ENCODE data around the gene HDLBP.

Gene HDLBP

GRCh38 chr2:241249654-241250053, 65.8 kb downstream of the HDLBP start:
- DNase-seq (ENCODE audit: low spot score), result no peak

DNA sequence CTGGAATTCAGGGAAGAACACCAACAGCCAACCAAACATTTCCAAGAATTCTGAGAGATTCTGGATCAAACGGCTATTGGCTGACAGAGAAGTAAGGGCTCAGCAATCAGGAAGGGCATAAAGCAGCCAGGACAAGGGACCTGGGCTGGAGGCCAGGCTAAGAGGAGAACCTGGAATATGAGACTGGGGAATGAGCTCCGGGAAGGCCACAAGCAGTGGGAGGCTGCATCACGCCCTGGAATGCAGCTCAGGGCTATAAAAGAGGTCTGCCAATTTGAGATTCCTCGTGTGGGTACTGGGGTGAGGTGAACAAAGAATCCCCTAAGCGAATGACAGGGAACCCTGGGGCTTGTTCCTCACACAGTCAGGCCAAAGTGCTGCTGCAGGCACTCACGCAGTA, 66.6 kb downstream of the HDLBP start:
- no peak for DNase-seq (ENCODE audit: low spot score)

GRCh38 chr2:241248289-241248688, 67.2 kb downstream of the HDLBP start:
- DNase-seq (ENCODE audit: low spot score), result no peak

DNA sequence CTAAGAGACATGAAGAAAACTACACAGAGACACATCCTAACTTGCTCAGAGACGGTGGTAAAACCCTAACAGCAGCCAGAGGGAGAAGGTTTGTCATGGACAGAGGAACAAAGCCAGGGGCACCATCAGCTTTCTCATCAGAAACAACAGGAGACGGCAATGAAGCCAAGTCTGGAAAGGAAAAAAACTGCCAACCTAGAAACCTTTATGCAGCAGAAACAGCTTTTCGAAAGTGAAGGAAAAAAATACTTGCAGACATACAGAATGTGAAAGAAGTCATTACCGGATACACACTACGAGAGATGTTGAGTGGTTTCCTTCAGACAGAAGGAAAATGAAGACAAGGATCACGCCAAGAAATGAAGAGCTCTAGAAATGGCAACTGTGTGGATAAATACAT, 71.1 kb downstream of the HDLBP start:
- no peak for DNase-seq (ENCODE audit: low spot score)

DNA sequence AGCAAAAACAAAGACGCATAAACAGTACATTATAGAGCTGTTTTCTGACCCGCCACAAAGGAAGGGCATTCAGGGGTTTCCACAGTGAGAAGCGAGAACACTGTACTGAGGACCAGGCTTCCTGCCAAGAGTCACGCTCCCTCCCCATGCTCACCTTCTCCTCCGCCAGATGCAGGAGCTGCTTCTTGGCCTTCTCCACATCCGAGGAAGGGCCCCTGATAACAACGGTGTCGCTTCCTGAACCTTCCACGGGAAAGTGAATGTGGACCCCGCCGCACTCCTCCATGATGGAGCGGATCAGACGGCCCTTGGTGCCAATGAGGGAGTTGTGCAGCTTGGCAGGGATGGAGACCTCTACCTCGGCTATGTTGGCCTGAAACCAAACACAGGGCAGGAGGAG, 73.2 kb downstream of the HDLBP start:
- no peak for DNase-seq (ENCODE audit: low spot score)

DNA sequence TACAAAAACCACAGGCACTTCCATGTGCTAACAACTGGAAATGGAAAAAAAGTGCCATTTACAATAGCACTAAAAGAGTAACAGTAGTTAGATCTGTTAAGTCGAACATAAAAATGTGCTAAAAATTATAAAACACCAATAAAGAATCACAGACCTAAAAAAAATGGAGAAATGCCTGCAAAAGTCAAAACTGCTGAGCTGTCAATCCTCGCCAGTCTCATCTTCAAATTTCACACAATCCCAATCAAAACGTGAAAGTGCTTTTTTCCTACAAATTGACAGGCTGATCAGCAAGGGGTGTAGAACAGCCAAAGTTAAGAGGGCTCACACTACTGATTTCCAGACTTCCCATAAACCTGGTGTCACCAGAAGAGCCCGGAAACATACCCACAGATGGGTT, 73.8 kb downstream of the HDLBP start:
- no peak for DNase-seq (ENCODE audit: low spot score)

- no peak for DNase-seq (ENCODE audit: low spot score)
These were observed 75.0 kb downstream of the HDLBP start for GRCh38 chr2:241240320-241241004.

GRCh38 chr2:241239552-241240202, 75.8 kb downstream of the HDLBP start:
- DNase-seq (ENCODE audit: low spot score), result no peak

- DNase-seq (ENCODE audit: low spot score), result no peak
These were observed 76.7 kb downstream of the HDLBP start for GRCh38 chr2:241238693-241239198.

- DNase-seq (ENCODE audit: low spot score), result no peak
These were observed 77.5 kb downstream of the HDLBP start for GRCh38 chr2:241237949-241238371.

DNA sequence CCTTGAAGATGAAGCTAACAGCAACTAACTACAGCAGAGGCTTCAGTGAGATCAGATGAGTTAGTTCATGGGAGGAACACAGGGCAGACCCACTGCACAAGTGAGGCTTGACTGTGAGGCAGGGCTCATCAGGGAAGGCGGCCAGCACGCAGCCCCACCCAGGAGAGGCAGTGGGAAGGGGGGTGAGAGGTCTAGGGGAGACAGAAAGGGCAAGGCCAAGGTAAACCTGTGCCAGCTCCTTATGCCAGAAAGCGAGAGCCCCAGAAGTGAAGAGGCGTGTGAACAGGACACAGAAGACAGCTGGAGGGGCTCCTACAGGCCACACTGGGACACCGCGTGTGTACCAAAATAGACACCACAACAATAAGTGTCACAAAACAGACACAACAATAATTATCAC, 78.4 kb downstream of the HDLBP start:
- DNase-seq (ENCODE audit: low spot score), result no peak

DNA sequence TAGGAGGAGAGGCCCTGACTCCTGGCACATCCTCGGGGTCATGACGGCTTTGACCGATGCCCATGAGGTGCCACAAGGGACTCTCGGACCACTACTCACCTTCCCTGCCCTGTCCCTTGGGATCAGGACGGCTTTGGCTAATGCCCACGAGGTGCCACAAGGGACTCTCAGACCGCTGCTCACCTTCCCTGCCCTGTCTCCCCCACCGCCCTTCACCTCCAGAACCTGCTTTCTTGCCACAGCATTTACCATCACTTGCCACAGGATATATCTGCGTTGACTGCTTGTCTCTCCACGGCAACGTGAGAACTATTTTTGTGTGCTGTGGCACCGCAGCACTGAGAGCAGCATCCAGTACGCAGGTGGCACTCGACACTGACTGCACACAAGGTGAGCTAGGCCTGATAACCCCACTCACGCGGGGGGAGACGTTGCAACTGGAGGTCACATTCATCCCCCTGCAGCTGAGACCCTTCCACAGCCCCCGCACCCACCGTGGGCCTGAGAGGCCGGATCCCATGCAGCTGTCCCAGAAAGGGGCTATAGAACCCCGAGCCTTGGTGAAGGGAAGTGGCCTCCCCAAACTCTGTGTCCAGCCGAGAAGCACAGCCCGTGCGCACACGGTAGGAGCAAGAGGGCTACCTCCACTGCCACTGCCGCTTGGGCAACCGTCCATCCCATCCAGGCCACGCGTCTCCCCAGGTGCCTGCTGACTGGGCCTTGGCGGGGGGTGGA, 79.4 kb downstream of the HDLBP start:
- no peak for DNase-seq (ENCODE audit: low spot score)

DNA sequence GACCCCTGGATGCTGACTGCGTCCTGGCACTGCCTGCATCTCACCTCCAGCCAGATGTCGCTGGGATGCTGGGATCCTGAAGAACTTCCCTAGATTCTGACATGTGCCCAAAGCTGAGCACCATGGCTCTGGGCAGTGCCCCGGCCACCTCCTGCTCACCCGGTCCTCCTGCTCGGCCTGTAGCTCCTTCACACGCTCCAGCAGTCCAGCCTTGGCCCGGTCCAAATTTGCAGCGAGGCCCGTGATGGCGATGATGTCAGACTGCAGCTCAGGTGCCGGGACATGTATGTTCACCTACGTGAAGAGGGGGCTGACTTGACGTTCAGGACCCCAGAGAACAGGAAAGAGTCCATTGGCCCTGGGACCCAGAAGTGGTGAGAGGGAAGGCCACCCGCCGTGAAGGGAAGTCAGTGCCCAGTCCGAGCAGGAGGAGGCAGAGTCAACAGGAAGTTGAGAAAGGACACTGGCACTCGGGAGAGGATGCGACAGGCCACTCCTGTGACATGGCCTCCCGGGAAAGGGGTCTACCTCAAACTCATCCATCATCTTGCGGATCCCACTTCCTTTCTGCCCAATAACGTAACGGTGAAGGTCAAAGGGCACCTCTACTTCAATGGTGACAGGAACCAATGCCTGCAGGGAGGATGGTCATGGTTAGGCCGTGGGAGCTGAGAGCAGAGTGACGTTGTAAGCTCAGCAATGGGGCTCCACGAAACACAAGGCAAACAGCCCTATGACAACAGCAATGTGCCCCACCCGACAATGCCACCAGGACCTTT, 80.3 kb downstream of the HDLBP start:
- DNase-seq (ENCODE audit: low spot score), result no peak

DNA sequence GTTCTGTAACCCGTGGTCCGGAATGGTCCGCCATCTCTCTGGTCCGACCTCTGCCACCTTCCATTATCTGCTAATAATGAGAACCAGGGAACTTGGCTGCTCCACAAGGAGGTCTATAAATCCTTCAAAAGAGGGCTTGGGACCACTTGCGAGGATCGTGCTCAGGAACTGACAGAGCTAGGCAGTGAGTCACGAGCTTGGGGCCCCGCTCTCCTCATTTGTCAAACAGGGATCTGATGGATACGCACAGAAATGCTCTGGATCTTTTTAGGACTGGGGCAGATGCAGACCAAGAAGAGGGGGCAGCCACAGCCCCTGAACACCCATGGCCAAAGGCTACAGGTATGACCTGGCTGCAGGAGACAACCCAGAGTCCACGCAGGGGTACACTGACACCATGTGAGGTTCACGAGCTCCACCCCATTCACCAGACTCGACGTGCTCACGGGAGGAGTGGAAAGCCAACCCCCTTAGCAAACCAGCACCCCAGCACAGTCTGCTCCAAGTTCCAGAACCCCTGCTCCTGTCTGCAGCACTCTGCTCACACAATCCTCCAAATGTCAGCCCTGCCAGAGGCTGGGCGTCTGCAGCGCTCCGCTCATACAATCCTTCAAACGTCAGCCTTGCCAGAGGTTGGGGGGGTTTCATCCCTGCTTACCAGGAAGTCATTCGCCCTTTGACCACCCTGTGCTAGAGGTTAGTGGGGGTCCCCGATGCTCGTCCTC, 81.2 kb downstream of the HDLBP start:
- DNase-seq (ENCODE audit: low spot score), result no peak

- no peak for DNase-seq (ENCODE audit: low spot score)
These were observed 82.5 kb downstream of the HDLBP start for GRCh38 chr2:241232736-241233575.

GRCh38 chr2:241230435-241230834, 85.0 kb downstream of the HDLBP start:
- DNase-seq (ENCODE audit: low spot score), result no peak

- no peak for DNase-seq (ENCODE audit: low spot score)
These were observed 85.7 kb downstream of the HDLBP start for GRCh38 chr2:241229563-241230401.

GRCh38 chr2:241228860-241229516, 86.5 kb downstream of the HDLBP start:
- no peak for DNase-seq (ENCODE audit: low spot score)

Data from AG08396 (cell line).